IMR-90 (cell line): Measurements from ENCODE around the gene CLDN19. TPM values are rescaled to one million over a fixed set of nuclear protein-coding genes. Genes with fewer than 3 reads are reported as not detected.

Experiments used
- ATAC-seq: fragments of 200-7000 bp; cut with Tn5 transposase; 2 replicates; pipeline ENCODE4 v1.9.1; 2020; ENCODE audit warnings: low read depth, mild to moderate bottlenecking, moderate library complexity
- BruUV-seq: library from RNA; stranded (reverse); fragments of 400-500 nt; replicated peaks from 2 replicates; lab custom pipeline; 2021; lab: Mats Ljungman, UMichigan
- CTCF ChIA-PET: fragments of 300-600 bp; formaldehyde crosslinking; extraction: SDS; loops from one replicate; lab custom pipeline; 2021; ENCODE audit warnings: antibody characterized with exemption; lab: Yijun Ruan, JAX
- POLR2A ChIA-PET: fragments of 300-600 bp; sonication (Branson Sonifier 250); formaldehyde crosslinking; loops from one replicate; lab custom pipeline; 2022; ENCODE audit warnings: antibody characterized with exemption; ENCODE audit not compliant: unreplicated experiment; lab: Charles Lee
- DNase-seq: peaks from one replicate; pipeline ENCODE4 v3.0.0; 2013
- H2AFZ ChIP-seq: replicated peaks from 2 replicates; pipeline ENCODE3; 2013; ENCODE audit warnings: low read length, mild to moderate bottlenecking; ENCODE audit not compliant: poor library complexity
- H2AK5ac ChIP-seq: 2 replicates; pipeline ENCODE4 v1.6.1; 2013; ENCODE audit warnings: low read depth, low read length, inconsistent platforms
- H2AK9ac ChIP-seq: replicated peaks from 2 replicates; pipeline ENCODE3; 2013; ENCODE audit warnings: mild to moderate bottlenecking, low read depth, low read length, moderate library complexity; ENCODE audit not compliant: poor library complexity
- H2BK120ac ChIP-seq: 2 replicates; pipeline ENCODE4 v1.6.1; 2013; ENCODE audit warnings: low read depth, low read length, inconsistent platforms
- H2BK15ac ChIP-seq: 3 replicates; pipeline ENCODE4 v1.6.1; 2013; ENCODE audit warnings: low read depth, low read length, inconsistent platforms
- H2BK20ac ChIP-seq: 2 replicates; pipeline ENCODE4 v1.6.1; 2013; ENCODE audit warnings: low read depth, mild to moderate bottlenecking, inconsistent platforms, low read length, moderate library complexity
- H2BK5ac ChIP-seq: 2 replicates; pipeline ENCODE4 v1.6.1; 2013; ENCODE audit warnings: mild to moderate bottlenecking, low read depth, low read length, inconsistent platforms; ENCODE audit not compliant: poor library complexity, severe bottlenecking
- H3K14ac ChIP-seq: replicated peaks from 2 replicates; pipeline ENCODE4 v1.6.1; 2013; ENCODE audit warnings: low read depth, low read length, inconsistent platforms
- H3K18ac ChIP-seq: 2 replicates; pipeline ENCODE4 v1.6.1; 2013; ENCODE audit warnings: low read depth, low read length, control low read depth
- H3K23ac ChIP-seq: 2 replicates; pipeline ENCODE4 v1.6.1; 2013; ENCODE audit warnings: low read depth, low read length, inconsistent platforms
- H3K27ac ChIP-seq: 2 replicates; pipeline ENCODE4 v1.5.1; 2013; ENCODE audit warnings: mild to moderate bottlenecking, control low read depth, low read length; ENCODE audit not compliant: insufficient read depth
- H3K27me3 ChIP-seq: 2 replicates; pipeline ENCODE4 v1.6.1; 2013; ENCODE audit warnings: low read length; ENCODE audit not compliant: control insufficient read depth, insufficient read depth
- H3K36me3 ChIP-seq: 2 replicates; pipeline ENCODE4 v1.6.1; 2013; ENCODE audit warnings: low read length, mixed read lengths; ENCODE audit not compliant: control insufficient read depth, insufficient read depth
- H3K4ac ChIP-seq: 2 replicates; pipeline ENCODE4 v1.6.1; 2013; ENCODE audit warnings: low read depth, low read length, inconsistent platforms
- H3K4me1 ChIP-seq: 2 replicates; pipeline ENCODE4 v1.6.1; 2013; ENCODE audit warnings: low read length, mixed read lengths; ENCODE audit not compliant: control insufficient read depth, insufficient read depth
- H3K4me2 ChIP-seq: 2 replicates; pipeline ENCODE4 v1.6.1; 2013; ENCODE audit warnings: low read depth, mild to moderate bottlenecking, control low read depth, low read length, moderate library complexity
- H3K4me3 ChIP-seq: 2 replicates; pipeline ENCODE4 v1.5.1; 2013; ENCODE audit warnings: low read depth, mild to moderate bottlenecking, control low read depth, low read length, moderate library complexity; ENCODE audit not compliant: insufficient read depth
- H3K56ac ChIP-seq: 2 replicates; pipeline ENCODE4 v1.6.1; 2013; ENCODE audit warnings: low read length, inconsistent platforms; ENCODE audit not compliant: insufficient read depth; ENCODE audit errors: extremely low read depth
- H3K79me1 ChIP-seq, 2 experiments: 2 replicates each; pipeline ENCODE4 v1.6.1; 2013; ENCODE audit warnings: low read length in 2 of 2, inconsistent platforms in 1 of 2, low read depth in 1 of 2
- H3K9ac ChIP-seq: 2 replicates; pipeline ENCODE4 v1.6.1; 2013; ENCODE audit warnings: low read depth, low read length, control low read depth
- H3K9me1 ChIP-seq: 2 replicates; pipeline ENCODE4 v1.6.1; 2013; ENCODE audit warnings: low read length, inconsistent platforms; ENCODE audit not compliant: insufficient read depth
- H3K9me3 ChIP-seq: 2 replicates; pipeline ENCODE4 v1.6.1; 2013; ENCODE audit warnings: low read length; ENCODE audit not compliant: control insufficient read depth, insufficient read depth
- H4K20me1 ChIP-seq: 2 replicates; pipeline ENCODE4 v1.6.1; 2013; ENCODE audit warnings: low read length, inconsistent platforms; ENCODE audit not compliant: insufficient read depth
- H4K5ac ChIP-seq: 2 replicates; pipeline ENCODE4 v1.6.1; 2013; ENCODE audit warnings: mild to moderate bottlenecking, low read depth, low read length, control low read depth
- H4K8ac ChIP-seq, 2 experiments: 2 replicates each; pipeline ENCODE4 v1.6.1; 2013; ENCODE audit warnings: low read depth in 2 of 2, low read length in 2 of 2, control low read depth in 1 of 2, inconsistent platforms in 1 of 2
- H4K91ac ChIP-seq: 2 replicates; pipeline ENCODE4 v1.6.1; 2013; ENCODE audit warnings: low read depth, low read length, inconsistent platforms; ENCODE audit not compliant: insufficient read depth
- BHLHE40 ChIP-seq: fragments of 150-350 bp; IDR thresholded peaks from 2 replicates; pipeline ENCODE4 v1.6.1; 2016; ENCODE audit warnings: mild to moderate bottlenecking, low read depth, low read length
- CTCF ChIP-seq: conservative IDR thresholded peaks from 2 replicates; pipeline ENCODE4 v1.5.1; 2012; ENCODE audit warnings: mild to moderate bottlenecking, low read depth, low read length, improper control_type of control experiment
- MXI1 ChIP-seq: IDR thresholded peaks from 2 replicates; pipeline ENCODE4 v1.6.1; 2012; ENCODE audit warnings: low read depth, mild to moderate bottlenecking, low read length, moderate library complexity, borderline replicate concordance
- POLR2A ChIP-seq: IDR thresholded peaks from 2 replicates; pipeline ENCODE4 v1.6.1; 2012; ENCODE audit warnings: mild to moderate bottlenecking, low read depth, low read length
- RAD21 ChIP-seq: IDR thresholded peaks from 2 replicates; pipeline ENCODE4 v1.6.1; 2012; ENCODE audit warnings: low read length, improper control_type of control experiment
- RCOR1 ChIP-seq: IDR thresholded peaks from 2 replicates; pipeline ENCODE4 v1.6.1; 2012; ENCODE audit warnings: mild to moderate bottlenecking, low read length, improper control_type of control experiment; ENCODE audit not compliant: insufficient replicate concordance
- WGBS, 2 experiments: methylation state at CpG; one replicate each; pipeline versions ENCODE4 v1.1.5 to v1.1.7; 2013; ENCODE audit warnings: missing lambda C conversion rate in 2 of 2; ENCODE audit not compliant: insufficient read length in 1 of 2; ENCODE audit errors: extremely low coverage in 2 of 2; 5-methylcytosine and 5-hydroxymethylcytosine counted together
- dilution Hi-C: fragments of 300-500 bp; cut with HindIII; formaldehyde crosslinking; loops from one replicate; pipeline ENCODE4 v1.14.3; 2018; ENCODE audit warnings: low sequenced_read_pairs; ENCODE audit not compliant: unreplicated experiment
- in situ Hi-C: fragments of 300-500 bp; cut with MboI; formaldehyde crosslinking; loops from 3 replicates; pipeline ENCODE4 v1.14.3; 2019; ENCODE audit warnings: low sequenced_read_pairs, inconsistent platforms, mixed read lengths
- intact Hi-C: fragments of 100-400 bp; cut with micrococcal nuclease; formaldehyde crosslinking; loops from 2 replicates; pipeline ENCODE4 v1.10.0; 2022
- polyA plus RNA-seq, 3 experiments: library from polyadenylated mRNA; depleted of rRNA; stranded (reverse); fragments of >200 nt; gene quantifications; 2 replicates each; pipeline ENCODE4 v1.2.3, GENCODE V29; 2012; ENCODE audit warnings: low replicate concordance in 1 of 3
- total RNA-seq: library from RNA; depleted of rRNA; stranded (reverse); fragments of >200 nt; gene quantifications from 2 replicates; pipeline ENCODE4 v1.2.3, GENCODE V29; 2012

Gene CLDN19
- total and polyA plus RNA-seq, 2 of the 4 experiments (the other 2 are of a cell fraction) = not detected

GRCh38 chr1:42784547-42784945, 44.5 kb upstream of the CLDN19 start:
- DNase-seq (no peak), ATAC-seq (no peak)
- H3K9me1 ChIP-seq = peaks cover 5% of the 10 kb centered on the region; the same call in 1 of the 2 replicates
- no peak overlapping the region for H2AK5ac ChIP-seq
- no peak overlapping the region for H2BK120ac ChIP-seq
- H3K79me1 ChIP-seq = no peaks in the 10 kb centered on the region; a peak in 1 of 4 replicates
- H2BK15ac ChIP-seq = no peak overlapping the region
- H4K91ac ChIP-seq = no peak overlapping the region
- no peak overlapping the region for H2BK20ac ChIP-seq
- in situ Hi-C loops (loop anchor here (10.0 kb wide), 1 partner anchor 130 kb away; no protein-coding TSS in a partner anchor), intact Hi-C loops (no loop called here), dilution Hi-C loops (no loop called here)
- H3K4ac ChIP-seq = no peak overlapping the region; the same call in 1 of the 2 replicates
- ChIA-PET CTCF (interaction anchor here (1.0 kb wide), 1 partner anchor 290 kb away, joined by 3 read pairs; no protein-coding TSS in a partner anchor), POLR2A (no interaction called here)
- H3K4me3 ChIP-seq = no peak overlapping the region
- BruUV-seq = no TSS peak
- no peak overlapping the region for H2AK9ac ChIP-seq
- H3K14ac ChIP-seq = no peak overlapping the region
- no peak overlapping the region for H2BK5ac ChIP-seq
- no peaks in the 10 kb centered on the region for H3K27me3 ChIP-seq
- H3K9ac ChIP-seq = no peak overlapping the region
- 0 out of 4 replicates have a peak overlapping the region, but pooled peaks of 1 of the 2 experiments have one; percentile 46 for H4K8ac ChIP-seq
- H4K20me1 ChIP-seq = no peaks in the 10 kb centered on the region; the same call in 1 of the 2 replicates
- H3K56ac ChIP-seq = no peak overlapping the region
- no peak overlapping the region for H3K23ac ChIP-seq
- H3K36me3 ChIP-seq = peaks cover 4% of the 10 kb centered on the region
- WGBS, 2 experiments = 98% methylated on average over 8 of the region's 18 CpGs; no CpG with 5 or more reads in 1 of the 2 experiments
- H2AFZ ChIP-seq = peak overlapping the region; percentile 91
- no peaks in the 10 kb centered on the region for H3K9me3 ChIP-seq
- no peak overlapping the region for H4K5ac ChIP-seq
- H3K4me1 ChIP-seq = peaks cover 3% of the 10 kb centered on the region; the same call in 1 of the 2 replicates
- no peak overlapping the region for H3K18ac ChIP-seq
- H3K4me2 ChIP-seq = no peak overlapping the region; the same call in 1 of the 2 replicates
- no peak overlapping the region for H3K27ac ChIP-seq
- TF ChIP-seq POLR2A (no peak), RCOR1 (no peak), CTCF (no peak), BHLHE40 (no peak), RAD21 (no peak), MXI1 (no peak)
